CD4-positive, alpha-beta T cell treated with Interleukin-15 for 4 hours (primary cell): ENCODE results near the gene OTOF.

Experiments used
- DNase-seq: peaks from one replicate; pipeline ENCODE4 v3.0.0-alpha.2; 2020; ENCODE audit warnings: low spot score

The OTOF gene

DNA sequence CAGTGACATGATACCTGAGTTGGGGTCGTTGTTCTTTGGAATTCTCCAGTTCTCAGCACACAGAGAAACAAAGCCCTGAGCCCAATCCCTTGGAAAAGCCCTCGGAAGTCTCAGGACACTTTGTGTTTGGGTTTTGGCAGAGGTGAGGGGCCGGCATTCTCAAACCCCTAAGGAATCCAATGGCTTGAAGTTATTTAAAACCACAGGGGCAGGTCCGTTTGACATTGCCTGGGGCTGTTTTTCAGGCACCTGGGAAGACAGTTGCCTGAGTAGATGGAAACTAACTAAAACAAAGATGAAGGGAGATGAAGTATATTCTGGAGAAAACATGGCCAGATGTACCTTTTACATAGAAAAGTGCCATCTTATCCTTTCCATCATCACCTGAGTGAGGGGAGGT, 22.5 kb upstream of the OTOF start:
- DNase-seq = no peak

DNA sequence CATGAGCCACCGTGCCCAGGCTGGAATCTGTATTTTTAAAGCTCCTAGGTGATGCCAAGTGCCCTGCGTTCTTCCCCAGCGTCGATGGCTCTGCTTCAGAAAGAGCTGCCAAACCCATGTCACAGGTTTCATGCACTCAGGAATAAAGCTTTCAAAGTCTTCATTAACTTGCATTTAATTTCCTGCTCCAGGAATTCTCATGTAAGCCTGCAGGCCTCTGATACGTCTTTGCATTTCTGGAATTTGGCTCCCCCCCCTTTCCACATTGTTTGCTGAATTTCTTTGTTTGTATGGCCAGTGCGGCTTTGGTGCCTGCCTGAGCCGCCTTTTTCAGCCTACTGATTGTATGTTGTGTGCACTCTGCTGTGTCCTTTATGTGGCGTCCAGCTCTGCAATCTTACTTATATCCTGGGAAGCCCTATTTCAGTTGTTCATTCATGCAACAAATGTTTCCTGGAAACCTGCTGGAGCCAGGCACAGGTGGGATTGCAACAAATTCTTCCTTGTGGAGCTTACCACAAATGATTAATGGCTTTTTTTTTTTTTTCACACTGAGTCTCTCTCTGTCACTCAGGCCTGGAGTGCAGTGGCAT, 17.9 kb upstream of the OTOF start:
- DNase-seq = no peak

DNA sequence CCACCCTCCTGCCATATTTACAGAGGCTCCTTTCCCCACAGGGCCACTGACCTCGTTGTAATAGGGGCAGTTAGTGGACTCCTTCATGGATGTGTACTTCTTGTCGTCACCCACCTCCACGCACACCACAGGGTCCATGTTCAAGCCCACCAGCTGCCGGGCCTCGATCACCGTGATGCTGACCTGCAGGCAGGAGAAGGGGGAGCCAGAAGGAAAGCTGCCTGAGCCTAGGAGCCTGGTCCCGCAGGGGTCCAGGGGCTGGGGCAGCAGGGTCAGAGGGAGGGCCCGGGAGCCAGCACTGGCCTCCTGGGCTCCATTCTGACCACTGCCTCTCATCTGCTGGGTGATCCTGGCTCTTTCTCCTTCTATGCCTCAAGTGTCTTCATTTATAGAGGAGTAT, 17.0 kb upstream of the OTOF start:
- no peak for DNase-seq

DNA sequence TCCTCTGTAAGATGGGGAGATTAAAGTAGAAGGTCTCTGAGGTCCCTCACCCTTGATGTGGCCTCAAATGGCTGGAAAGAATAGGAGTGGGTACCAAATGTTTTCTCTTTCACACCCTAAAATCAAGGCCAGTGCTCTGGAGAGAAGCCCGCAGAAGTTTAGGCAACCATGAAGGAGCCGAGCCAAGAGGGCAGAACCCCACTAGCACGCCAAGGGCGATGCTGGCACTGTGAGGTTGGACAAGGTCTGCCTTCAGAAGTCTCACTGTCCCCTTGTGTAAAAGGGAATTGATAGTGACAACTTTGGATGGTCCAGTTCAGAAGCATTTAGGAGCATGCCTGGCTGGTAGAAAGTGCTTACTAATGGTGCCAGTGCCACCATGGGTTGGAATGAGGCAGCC, 16.3 kb upstream of the OTOF start:
- no peak for DNase-seq

DNA sequence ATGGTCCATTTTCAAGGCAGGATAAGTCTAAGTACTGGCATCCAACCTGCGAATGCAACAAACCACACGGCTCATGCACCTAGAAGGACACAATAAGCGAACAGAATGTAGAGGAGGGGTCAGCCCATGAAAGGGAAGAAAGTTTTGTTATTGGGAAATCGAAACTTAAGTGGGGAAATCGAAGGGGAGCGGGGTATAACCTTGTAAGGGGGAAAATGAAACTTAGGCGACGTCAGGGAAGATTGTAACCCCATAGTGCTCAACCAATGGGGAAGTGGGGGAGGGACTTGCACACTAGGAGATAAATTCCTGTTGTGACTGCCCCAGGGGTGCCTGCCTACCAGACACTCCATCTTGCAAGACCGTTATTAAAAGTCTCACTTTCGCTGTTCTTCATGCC, 15.6 kb upstream of the OTOF start:
- DNase-seq = no peak

DNA sequence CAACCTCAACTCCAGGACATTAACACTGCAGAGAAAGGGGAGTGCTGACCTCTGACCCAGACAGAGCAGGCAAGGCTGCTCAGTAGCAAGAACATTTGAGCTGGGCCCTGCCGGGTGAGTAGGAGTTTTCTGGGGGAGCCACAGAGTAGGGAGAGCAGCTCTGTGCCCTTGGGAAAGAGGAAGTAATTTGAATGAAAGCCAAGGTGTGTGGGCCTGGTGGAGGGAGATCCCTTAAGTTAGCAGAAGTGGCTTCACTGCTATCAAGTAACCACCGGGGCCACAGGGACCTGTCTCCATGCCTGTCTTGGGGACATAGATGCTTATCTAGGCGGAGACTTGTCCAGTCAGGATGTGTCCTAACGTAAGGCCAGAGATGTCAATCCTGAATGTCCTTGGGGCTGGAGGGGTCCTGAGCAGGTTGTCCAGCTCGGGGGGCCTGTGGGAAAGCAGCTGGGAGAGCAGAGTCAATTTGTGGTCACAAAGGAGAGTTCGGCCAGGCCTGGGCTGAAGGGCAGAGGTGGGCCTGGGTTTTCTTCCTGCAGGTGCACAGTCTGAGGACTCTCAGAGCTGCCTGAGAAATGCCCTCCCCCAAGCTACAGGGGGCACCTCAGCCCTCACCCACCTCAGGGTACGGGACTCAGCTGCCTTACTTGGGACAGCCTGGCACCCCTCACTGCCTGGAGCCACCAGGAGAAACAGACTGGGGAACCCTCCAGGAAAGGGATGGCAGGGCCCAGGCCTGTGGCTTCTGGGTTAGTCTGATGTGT, 15.0 kb upstream of the OTOF start:
- no peak for DNase-seq

DNA sequence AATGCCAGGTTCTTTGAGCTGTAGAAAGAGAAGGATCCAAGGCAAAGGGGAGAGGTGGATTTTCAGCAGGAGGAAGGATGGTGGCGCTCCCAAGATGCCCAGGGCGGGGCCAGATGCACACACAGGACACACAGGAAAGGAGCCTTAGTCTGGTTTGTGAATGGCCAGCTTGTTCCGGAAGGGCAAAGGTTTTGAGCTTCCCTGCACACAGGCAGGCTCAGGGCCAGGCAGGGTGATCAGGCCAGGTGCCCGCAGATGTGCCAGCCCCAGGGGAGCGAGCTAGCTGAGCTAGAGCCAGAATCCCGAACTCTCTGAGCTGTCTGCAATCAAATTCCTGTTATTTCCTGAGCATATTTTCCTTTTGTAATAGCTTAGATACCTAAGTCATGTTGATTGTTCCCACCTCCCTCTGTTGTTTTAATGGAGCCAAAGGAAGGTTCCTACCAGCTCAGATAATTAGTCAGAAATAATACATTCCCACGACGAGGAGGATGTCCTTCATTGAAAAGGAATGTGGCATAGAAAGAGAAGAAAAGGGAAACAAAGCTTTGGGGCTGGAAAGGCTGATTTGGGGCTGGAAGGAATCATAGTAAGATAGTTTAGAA, 13.7 kb upstream of the OTOF start:
- no peak for DNase-seq

DNA sequence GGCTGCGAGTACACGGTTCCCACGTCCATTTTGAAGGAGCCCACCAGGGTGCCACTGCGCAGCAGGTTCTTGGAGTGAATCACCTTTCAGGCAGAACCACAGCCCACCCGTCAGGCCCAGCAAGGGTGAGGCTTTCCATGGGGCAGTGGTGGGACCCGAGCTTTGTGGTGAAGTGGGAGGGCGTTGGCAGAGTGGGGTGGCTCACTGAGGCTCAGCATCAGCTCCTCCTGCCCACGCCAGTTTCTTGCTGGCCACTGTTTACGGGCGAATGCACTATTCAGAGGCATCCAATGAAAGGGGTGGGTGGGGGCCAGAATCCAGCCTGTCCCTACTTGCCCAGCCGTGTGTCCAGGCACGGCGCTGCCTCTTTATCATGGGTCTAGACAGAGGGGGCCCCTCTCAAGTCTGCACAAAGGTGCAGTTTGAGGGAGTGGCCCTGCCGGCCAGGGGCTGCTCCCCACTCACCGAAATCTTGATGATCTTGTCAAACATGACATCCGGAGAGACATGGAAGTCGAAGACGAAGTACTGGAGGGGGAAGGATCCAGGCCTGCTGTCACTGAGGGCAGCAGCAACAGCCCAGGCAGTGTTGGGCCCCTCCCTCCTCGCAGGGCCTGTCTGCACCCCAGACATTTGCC, 11.4 kb upstream of the OTOF start:
- no peak for DNase-seq

DNA sequence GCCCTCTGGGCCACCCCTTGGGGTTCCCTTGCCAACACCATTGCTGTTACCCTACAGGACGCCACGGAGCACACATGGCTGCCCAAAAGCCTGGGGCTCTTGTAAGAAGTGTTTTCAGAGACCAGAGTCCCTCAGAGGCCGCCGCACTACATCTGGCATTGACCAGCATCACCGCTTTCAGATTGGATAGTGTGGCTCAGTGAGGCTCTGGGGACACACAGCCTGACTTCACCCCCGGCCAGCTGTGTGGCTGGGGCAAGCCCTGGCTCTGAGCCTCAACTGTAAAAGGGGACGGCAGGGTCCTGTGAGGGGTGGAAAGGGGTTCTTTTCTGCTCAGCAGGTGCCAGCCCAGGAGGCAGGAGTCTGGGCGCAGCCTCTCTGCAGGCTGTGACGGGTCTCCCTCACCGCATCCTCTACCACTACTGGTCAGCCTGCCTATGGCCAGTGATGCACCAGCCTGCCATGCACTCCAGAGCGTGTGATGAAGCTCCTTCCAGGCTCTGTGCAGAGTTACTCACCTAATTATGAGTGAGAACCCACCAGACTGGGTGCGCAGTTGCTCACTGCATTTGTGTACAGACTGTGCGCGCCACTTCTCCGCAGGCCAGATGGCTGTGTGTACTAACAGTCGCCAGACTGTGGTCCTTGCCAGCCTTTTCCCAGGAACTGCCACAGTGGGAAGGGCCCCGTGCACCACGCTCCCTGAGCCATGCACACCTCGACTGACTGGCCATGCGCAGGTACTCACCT, 10.7 kb upstream of the OTOF start:
- no peak for DNase-seq

DNA sequence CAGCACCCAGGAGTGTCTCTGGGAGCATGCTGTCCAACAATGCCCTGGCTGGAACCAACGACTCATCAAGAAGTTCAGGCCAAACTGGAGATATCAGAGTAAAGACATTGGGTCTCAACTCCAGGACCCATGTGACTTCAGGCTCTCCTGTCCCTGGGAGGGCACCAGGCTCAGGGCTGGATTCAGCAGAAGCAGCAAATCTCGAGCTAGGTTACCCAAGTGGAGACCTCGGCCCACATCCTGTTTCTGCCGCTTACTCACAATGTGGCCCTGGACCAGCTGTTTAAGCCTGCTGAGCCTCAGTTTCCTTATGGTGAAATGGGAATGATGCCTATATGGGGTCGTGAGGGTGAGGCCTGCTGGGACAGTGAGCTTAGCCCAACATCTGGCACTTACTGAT, 9.3 kb upstream of the OTOF start:
- no peak for DNase-seq

DNA sequence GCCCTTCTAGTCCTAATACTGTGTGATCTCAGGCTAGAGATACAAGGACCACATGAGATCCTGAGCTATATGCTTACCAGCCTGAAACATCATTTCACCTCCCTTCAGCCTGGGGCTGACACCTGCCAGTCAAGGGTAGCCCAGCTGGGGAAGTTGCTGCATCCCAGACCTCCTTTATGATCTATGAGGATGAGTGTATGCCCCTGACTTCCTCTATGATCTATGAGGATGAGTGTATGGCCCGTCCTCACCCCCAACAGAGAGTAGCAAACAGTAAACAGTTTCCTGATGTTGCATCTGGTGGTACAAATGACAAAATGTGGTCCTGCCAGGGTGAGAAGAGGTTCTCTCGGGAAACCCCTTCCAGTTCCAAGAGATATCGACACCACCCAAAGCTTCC, 8.9 kb upstream of the OTOF start:
- no peak for DNase-seq

DNA sequence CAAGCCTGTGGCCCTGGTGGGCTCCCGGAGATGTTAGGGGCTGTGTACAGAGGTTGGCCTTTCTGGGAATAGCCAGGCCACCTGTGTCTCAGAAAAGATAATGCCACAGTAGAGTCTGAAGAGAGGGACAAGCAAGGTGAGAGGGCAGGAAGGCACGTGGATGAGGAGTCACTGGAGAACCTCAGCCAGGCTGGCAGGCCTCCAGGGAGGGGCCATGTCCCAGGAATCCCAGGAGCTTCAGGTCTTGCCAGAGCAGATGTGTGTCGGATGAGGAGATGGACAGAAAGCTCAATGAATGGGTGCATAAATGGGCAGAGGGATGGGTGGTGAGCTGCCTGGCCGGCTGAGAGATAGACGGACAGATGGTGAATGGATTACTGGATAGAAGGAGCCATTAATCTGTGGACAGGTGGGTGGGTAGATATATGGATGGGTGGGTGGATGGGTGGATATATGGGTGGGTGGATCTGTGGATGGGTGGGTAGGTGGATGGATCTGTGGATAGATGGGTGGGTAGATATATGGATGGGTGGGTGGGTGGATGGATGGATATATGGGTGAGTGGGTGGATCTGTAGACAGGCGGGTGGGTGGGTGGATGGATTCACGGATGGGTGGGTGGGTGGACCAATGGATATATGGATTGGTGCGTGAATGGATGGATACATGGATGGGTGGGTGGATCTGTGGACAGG, 7.9 kb upstream of the OTOF start:
- DNase-seq = no peak

DNA sequence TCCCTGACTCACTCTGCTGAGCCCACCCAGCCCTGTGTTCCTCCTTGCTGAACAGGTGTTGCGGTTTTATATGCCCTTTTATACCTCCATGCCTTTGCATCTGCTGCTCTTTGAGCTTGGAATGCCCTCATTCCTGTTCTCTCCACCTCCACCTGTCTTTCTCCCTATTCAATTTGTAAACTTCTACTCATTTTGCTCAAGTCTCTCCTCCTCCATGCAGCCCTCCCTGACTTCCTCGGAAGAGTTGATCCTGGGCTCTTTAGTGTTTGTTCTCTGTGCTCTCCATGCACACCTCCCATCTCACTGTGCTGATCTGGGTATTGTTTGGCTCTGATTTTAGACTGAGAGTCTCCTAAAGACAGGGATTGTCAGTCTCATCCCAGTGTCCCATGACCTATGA, 7.2 kb upstream of the OTOF start:
- no peak for DNase-seq

DNA sequence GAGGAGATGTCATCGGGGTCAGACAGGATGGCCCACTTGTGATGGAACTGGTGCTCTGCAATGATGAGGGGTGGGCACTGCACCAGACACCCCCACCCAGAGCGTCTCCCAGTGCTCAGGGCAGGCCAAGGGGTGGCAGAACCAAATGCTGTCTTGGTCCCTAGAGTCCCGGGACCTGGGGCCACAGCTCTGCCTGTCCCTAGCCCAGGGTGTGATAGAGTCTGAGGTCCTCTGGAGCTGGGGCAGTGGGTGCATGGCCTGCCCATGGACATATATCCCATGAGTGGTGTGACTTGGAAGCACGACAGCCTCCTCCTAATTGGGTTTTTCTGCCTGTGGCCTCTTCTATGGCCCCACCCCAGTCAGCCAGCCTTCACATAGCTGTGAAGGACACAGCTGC, 6.7 kb upstream of the OTOF start:
- DNase-seq = no peak

DNA sequence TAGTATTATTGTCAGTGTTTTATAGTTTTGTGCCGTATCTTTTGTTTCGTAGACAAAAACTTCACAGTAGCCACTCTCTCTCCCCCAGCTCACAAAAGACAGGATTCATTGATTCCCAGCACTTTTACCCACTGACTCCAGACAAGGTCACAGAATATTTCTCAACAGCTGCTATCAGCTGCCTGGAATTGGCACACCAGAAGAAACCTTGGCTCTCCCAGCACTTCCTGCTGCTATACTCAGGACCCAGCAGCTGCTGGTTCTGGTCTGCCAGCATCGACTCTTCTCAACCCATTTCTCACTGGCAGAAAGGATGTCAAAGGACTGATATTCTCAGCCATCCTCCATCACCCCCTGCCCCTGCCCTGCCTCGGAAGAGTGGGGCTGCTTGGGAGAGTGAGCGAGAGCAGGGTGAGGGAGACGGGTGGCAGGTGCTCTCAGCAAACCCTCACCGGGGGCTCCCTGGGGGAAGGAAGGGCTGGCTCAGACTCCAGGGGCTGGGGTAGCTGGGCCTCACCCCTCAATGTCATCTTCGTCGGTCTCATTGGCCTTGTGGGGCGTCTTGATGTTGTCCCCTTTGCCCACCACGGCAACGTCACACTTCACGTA, 6.1 kb upstream of the OTOF start:
- no peak for DNase-seq

DNA sequence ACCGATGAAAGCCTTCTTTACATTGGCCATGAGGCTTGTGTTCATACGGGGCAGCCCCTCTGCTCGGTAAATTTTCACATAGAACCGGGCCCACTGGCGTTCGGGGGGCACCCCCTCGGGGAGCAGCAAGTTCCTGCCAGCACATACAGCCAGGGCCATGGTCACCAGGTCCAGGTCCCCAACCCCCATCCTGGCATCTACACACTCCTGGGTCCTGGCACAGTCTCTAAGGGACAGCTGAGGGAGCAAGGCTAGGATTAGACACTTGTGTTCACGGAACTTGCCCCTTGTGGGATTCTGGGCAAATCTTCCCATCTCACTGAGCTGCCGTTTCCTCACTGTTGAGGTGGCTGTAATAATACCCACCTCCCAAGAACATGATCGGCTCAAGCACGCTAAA, 5.6 kb upstream of the OTOF start:
- DNase-seq = no peak

DNA sequence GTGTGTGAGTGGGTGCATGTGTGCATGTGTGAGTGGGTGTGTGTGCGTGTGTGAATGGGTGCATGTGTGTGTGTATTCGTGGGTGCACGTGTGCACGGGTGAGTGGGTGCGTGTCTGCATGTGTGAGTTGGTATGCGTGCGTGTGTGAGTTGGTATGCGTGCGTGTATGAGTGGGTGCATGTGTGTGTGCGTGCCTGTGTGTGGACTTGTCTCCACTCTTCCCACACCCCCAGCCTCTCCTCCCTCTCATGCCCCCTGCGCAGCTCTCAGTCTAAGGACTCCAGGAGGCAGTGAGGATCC, 5.1 kb upstream of the OTOF start:
- DNase-seq = no peak

DNA sequence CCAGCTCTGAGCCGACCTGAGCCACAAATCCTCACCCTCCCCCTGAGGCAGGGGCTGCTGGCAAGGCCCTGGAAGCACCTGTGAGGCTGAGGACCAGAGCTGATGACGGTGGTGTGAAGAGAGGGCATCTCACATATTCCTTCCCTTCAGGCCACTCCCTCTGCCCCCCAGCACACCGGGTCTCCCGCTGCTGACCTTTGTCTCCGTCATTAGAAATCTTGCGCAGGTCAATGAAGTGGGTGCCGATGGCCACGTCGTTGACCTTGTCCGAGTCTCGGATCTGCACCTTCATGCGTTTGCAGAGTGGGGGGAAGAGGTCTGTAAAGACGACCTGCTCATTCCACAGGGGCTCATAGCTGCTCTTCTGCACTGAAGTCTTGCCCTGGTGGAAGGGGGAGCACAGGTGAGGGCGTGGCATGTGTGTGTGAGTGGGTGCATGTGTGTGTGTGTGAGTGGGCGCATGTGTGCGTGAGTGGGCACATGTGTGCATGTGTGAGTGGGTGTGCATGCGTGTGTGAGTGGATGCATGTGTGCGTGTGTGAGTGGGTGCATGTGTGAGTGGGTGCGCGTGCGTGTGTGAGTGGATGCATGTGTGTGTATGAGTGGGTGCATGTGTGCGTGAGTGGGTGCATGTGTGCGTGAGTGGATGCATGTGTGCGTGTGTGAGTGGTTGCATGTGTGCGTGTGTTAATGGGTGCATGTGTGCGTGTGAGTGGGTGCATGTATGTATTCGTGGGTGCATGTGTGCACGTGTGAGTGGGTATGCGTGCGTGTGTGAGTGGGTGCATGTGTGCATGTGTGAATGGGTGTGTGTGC, 4.5 kb upstream of the OTOF start:
- DNase-seq = no peak

DNA sequence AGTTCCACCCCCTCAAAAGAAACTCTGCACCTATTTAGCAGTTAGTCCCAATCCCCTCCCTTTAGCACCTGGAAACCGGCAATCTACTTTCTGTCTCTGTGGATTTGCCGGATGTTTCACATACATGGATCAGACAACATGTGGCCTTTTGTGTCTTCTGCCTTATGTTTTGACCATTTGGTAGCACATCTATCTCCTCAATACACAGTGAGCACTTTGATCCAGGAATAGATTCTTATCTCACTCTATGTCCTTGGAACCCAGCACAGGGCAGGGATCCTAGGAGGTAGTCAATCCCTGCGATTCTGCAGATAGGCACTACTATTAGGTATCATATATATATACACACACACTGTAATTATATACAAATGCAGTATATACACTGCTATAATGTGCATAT, 3.8 kb upstream of the OTOF start:
- no peak for DNase-seq

DNA sequence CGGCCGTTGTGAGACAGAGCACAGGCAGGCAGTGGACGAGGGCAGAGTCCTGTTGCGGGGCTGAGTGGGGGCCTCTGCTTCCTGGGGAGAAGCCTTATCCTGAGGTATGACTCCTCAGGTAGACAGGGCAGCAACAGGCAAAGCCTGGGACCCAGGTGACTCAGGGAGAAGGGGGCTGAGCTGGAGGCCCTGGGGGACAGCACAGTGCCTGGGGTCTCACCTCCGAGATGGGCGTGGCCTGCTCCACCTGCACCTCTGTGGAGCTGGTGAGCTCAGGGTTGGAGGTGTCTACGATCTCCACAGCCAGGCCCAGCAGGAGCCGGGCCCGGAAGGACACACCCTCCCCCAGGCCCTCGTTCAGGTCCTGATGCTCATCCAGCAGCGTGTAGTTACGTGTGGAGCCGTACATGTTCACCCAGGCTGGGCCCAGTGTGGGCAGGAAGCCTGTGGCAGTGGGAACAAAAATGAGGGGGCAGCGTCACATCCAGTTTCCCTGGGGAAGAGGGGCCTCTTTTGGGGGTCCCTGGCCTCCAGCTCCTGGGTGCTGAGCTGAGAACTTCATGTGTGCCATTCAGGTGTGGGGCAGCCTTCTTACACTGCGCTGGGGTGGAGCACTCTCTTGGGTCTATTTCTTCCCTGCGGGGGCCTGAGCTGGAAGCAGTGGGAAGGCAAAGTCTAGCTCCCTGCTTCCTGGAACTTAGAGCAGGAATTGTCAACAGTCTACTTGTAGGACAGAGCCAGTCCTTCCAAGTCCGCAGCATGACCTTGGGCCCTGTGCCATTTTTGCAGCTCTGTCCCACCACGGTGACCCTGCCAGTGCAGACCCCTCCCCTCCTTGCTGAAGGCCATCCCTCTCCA, 2.9 kb upstream of the OTOF start:
- no peak for DNase-seq
